ENCODE measurements around the gene SNAP25. TPM values are rescaled to one million over a fixed set of nuclear protein-coding genes. Genes with fewer than 3 reads are reported as not detected.

SNAP25 gene
- total RNA-seq, 1 experiment from 2014 or later = 0.39 TPM

DNA sequence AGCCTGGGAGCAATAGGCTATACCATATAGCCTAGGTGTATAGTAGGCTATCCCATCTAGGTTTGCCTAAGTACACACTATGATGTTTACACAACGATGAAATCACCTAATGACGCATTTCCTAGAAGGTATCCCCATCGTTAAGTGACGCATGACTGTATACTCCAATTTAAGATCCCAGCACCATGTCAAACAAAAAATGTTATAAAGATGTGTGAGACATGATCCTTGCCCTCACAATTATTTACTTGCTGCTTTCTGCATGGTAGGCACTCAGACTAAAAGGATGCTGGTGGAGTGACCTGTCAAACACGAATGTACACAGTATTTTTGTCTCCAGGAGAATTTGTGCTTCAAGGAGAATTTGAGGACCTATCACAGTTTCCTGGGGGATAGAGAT lies 32.3 kb downstream of the SNAP25 start:
- Histone ChIP-seq H3K27ac (ENCODE audit: low read depth, low read length) (no peak overlapping the region), H3K4me2 (ENCODE audit: low read length) (no peak overlapping the region), H3K4me3 (replicated peaks in 1 of 2; ENCODE audit: low read depth in 1 of 2, low read length in 2 of 2) (no peak overlapping the region), H2AFZ (ENCODE audit: low read depth, low read length, poor library complexity, severe bottlenecking) (no peak overlapping the region), H3K9me3 (ENCODE audit: control insufficient read depth in 1 of 2, insufficient read depth in 1 of 2, low read depth in 1 of 2, low read length in 2 of 2) (no peaks in the 10 kb centered on the region), H3K36me3 (ENCODE audit: control insufficient read depth in 1 of 2, insufficient read depth in 2 of 2, low read length in 2 of 2) (no peaks in the 10 kb centered on the region), H3K27me3 (ENCODE audit: insufficient read depth, low read length) (peaks cover 34% of the 10 kb centered on the region), H3K9me2 (ENCODE audit: insufficient read depth) (no peaks in the 10 kb centered on the region), H3K9ac (ENCODE audit: low read length) (no peak overlapping the region), H4K20me1 (ENCODE audit: insufficient read depth) (no peaks in the 10 kb centered on the region), H3K4me1 (ENCODE audit: control insufficient read depth in 1 of 2, insufficient read depth in 2 of 2, low read length in 2 of 2) (no peaks in the 10 kb centered on the region), H3K79me2 (ENCODE audit: insufficient read depth, low read length) (no peaks in the 10 kb centered on the region)
- intact Hi-C loops (cut with micrococcal nuclease) = no loop called here
- no TSS peak for BruUV-seq (replicated peaks)
- TF ChIP-seq FOSL1 (IDR thresholded peaks at IDR 0.05; ENCODE audit: low read depth) (no peak), EGR1 (IDR thresholded peaks at IDR 0.05; ENCODE audit: low read depth) (no peak), SIN3A (IDR thresholded peaks at IDR 0.05; ENCODE audit: low read depth) (no peak), JUND (IDR thresholded peaks at IDR 0.05) (no peak), SP1 (IDR thresholded peaks at IDR 0.05; ENCODE audit: low read depth) (no peak), TCF7L2 (IDR thresholded peaks at IDR 0.05; ENCODE audit: borderline replicate concordance, extremely low read depth, insufficient read depth, insufficient read length) (no peak), SRF (IDR thresholded peaks at IDR 0.05; ENCODE audit: low read depth) (no peak), RAD21 (IDR thresholded peaks at IDR 0.05; ENCODE audit: low read depth) (no peak), YY1 (IDR thresholded peaks at IDR 0.05; ENCODE audit: extremely low read depth, insufficient replicate concordance, low read depth, low read length) (no peak), ZFX (IDR thresholded peaks at IDR 0.05) (no peak), EZH2phosphoT487 (IDR thresholded peaks at IDR 0.05; ENCODE audit: borderline replicate concordance) (no peak), POLR2AphosphoS5 (IDR thresholded peaks at IDR 0.05; ENCODE audit: low read depth, low read length) (no peak)
- TF ChIP-seq, protein P1, sequence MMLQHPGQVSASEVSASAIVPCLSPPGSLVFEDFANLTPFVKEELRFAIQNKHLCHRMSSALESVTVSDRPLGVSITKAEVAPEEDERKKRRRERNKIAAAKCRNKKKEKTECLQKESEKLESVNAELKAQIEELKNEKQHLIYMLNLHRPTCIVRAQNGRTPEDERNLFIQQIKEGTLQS (IDR thresholded peaks at IDR 0.05) = no peak
- TF ChIP-seq, protein P2, sequence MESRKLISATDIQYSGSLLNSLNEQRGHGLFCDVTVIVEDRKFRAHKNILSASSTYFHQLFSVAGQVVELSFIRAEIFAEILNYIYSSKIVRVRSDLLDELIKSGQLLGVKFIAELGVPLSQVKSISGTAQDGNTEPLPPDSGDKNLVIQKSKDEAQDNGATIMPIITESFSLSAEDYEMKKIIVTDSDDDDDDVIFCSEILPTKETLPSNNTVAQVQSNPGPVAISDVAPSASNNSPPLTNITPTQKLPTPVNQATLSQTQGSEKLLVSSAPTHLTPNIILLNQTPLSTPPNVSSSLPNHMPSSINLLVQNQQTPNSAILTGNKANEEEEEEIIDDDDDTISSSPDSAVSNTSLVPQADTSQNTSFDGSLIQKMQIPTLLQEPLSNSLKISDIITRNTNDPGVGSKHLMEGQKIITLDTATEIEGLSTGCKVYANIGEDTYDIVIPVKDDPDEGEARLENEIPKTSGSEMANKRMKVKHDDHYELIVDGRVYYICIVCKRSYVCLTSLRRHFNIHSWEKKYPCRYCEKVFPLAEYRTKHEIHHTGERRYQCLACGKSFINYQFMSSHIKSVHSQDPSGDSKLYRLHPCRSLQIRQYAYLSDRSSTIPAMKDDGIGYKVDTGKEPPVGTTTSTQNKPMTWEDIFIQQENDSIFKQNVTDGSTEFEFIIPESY (IDR thresholded peaks at IDR 0.05; ENCODE audit: extremely low read depth, insufficient replicate concordance, low read length) = no peak
- TF ChIP-seq, protein P3, sequence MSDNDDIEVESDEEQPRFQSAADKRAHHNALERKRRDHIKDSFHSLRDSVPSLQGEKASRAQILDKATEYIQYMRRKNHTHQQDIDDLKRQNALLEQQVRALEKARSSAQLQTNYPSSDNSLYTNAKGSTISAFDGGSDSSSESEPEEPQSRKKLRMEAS (IDR thresholded peaks at IDR 0.05) = no peak
- TF ChIP-seq, protein P4, sequence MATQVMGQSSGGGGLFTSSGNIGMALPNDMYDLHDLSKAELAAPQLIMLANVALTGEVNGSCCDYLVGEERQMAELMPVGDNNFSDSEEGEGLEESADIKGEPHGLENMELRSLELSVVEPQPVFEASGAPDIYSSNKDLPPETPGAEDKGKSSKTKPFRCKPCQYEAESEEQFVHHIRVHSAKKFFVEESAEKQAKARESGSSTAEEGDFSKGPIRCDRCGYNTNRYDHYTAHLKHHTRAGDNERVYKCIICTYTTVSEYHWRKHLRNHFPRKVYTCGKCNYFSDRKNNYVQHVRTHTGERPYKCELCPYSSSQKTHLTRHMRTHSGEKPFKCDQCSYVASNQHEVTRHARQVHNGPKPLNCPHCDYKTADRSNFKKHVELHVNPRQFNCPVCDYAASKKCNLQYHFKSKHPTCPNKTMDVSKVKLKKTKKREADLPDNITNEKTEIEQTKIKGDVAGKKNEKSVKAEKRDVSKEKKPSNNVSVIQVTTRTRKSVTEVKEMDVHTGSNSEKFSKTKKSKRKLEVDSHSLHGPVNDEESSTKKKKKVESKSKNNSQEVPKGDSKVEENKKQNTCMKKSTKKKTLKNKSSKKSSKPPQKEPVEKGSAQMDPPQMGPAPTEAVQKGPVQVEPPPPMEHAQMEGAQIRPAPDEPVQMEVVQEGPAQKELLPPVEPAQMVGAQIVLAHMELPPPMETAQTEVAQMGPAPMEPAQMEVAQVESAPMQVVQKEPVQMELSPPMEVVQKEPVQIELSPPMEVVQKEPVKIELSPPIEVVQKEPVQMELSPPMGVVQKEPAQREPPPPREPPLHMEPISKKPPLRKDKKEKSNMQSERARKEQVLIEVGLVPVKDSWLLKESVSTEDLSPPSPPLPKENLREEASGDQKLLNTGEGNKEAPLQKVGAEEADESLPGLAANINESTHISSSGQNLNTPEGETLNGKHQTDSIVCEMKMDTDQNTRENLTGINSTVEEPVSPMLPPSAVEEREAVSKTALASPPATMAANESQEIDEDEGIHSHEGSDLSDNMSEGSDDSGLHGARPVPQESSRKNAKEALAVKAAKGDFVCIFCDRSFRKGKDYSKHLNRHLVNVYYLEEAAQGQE (IDR thresholded peaks at IDR 0.05; ENCODE audit: low read depth) = no peak
- TF ChIP-seq, protein P5, sequence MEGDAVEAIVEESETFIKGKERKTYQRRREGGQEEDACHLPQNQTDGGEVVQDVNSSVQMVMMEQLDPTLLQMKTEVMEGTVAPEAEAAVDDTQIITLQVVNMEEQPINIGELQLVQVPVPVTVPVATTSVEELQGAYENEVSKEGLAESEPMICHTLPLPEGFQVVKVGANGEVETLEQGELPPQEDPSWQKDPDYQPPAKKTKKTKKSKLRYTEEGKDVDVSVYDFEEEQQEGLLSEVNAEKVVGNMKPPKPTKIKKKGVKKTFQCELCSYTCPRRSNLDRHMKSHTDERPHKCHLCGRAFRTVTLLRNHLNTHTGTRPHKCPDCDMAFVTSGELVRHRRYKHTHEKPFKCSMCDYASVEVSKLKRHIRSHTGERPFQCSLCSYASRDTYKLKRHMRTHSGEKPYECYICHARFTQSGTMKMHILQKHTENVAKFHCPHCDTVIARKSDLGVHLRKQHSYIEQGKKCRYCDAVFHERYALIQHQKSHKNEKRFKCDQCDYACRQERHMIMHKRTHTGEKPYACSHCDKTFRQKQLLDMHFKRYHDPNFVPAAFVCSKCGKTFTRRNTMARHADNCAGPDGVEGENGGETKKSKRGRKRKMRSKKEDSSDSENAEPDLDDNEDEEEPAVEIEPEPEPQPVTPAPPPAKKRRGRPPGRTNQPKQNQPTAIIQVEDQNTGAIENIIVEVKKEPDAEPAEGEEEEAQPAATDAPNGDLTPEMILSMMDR (IDR thresholded peaks at IDR 0.05 in 2 of 3, conservative IDR thresholded peaks at IDR 0.05 in 1 of 3; ENCODE audit: borderline replicate concordance in 1 of 3, insufficient read depth in 1 of 3, low read depth in 2 of 3, low read length in 2 of 3) = no peak
- ChIA-PET RAD21 (ENCODE audit: low non-redundant PET in 1 of 2, low total read pairs in 2 of 2, uncharacterized antibody in 2 of 2, unreplicated experiment in 2 of 2) (no interaction called here), POLR2A (no interaction called here), CTCF (no interaction called here)
- ATAC-seq (no peak), DNase-seq (ENCODE audit: low read depth, low spot score) (no peak)
